B cell (primary cell): ENCODE data around the gene BIRC2. TPM values are rescaled to one million over a fixed set of nuclear protein-coding genes. Genes with fewer than 3 reads are reported as not detected.

Experiments used
- ATAC-seq: fragments of 200-7000 bp; cut with Tn5 transposase; one replicate; pipeline ENCODE4 v1.10.0; 2021; ENCODE audit warnings: low read depth, mild to moderate bottlenecking, moderate number of reproducible peaks, moderate library complexity
- CTCF ChIA-PET: fragments of 350-600 bp; sonication (Branson Sonifier 250); formaldehyde crosslinking; loops from one replicate; lab custom pipeline; 2021; ENCODE audit warnings: antibody characterized with exemption, inconsistent platforms; lab: Charles Lee
- POLR2A ChIA-PET: fragments of 350-600 bp; sonication (Branson Sonifier 250); formaldehyde crosslinking; loops from one replicate; lab custom pipeline; 2021; ENCODE audit warnings: antibody characterized with exemption; lab: Charles Lee
- DNase-seq: peaks from one replicate; pipeline ENCODE4 v3.0.0; 2013
- H2AFZ ChIP-seq: 2 replicates; pipeline ENCODE4 v1.6.1; 2012; ENCODE audit warnings: mild to moderate bottlenecking, low read depth, low read length; ENCODE audit not compliant: insufficient read depth, poor library complexity, severe bottlenecking
- H3K27ac ChIP-seq, 2 donors: 1 replicate in 1 of 2; 2 replicates in 1 of 2; pipeline ENCODE4 v1.5.1; 2012 to 2013; ENCODE audit warnings: low read length in 2 of 2, mild to moderate bottlenecking in 2 of 2, moderate library complexity in 1 of 2
- H3K27me3 ChIP-seq, 4 experiments: fragments of 200-600 bp in 1 of 4; sonication (generic) in 1 of 4; replicated peaks in 1 of 4; 1 replicate in 2 of 4; 2 replicates in 2 of 4; pipeline versions ENCODE4 v1.6.1 to v1.7.0; 2013 to 2016; ENCODE audit warnings: low read length in 3 of 4, mild to moderate bottlenecking in 2 of 4, mixed read lengths in 1 of 4, moderate library complexity in 1 of 4; ENCODE audit not compliant: insufficient read depth in 4 of 4, control insufficient read depth in 3 of 4; ENCODE audit errors: control extremely low read depth in 1 of 4
- H3K36me3 ChIP-seq, 2 experiments: replicated peaks in 1 of 2; 1 replicate in 1 of 2; 2 replicates in 1 of 2; pipeline versions ENCODE4 v1.6.1 to v1.7.1; 2013; ENCODE audit warnings: low read length in 1 of 2; ENCODE audit not compliant: insufficient read depth in 2 of 2, control insufficient read depth in 1 of 2; ENCODE audit errors: control extremely low read depth in 1 of 2, extremely low read depth in 1 of 2
- H3K4me1 ChIP-seq, 2 donors: fragments of 200-600 bp in 1 of 2; sonication (generic) in 1 of 2; 1 replicate in 1 of 2; 2 replicates in 1 of 2; pipeline versions ENCODE4 v1.5.1 to v1.6.1; 2013 to 2017; ENCODE audit warnings: low read length in 2 of 2; ENCODE audit not compliant: control insufficient read depth in 2 of 2, insufficient read depth in 2 of 2
- H3K4me2 ChIP-seq: replicated peaks from 2 replicates; pipeline ENCODE3; 2012; ENCODE audit warnings: mild to moderate bottlenecking, low read depth, low read length; ENCODE audit not compliant: poor library complexity, severe bottlenecking
- H3K4me3 ChIP-seq, 5 experiments: fragments of 200-600 bp in 1 of 5; sonication (generic) in 1 of 5; 1 replicate in 3 of 5; 2 replicates in 2 of 5; pipeline versions ENCODE4 v1.5.1 to v1.7.0; 2011 to 2016; ENCODE audit warnings: low read length in 4 of 5, mild to moderate bottlenecking in 4 of 5, low read depth in 2 of 5, control low read depth in 1 of 5, moderate library complexity in 1 of 5; ENCODE audit not compliant: insufficient read depth in 1 of 5; ENCODE audit errors: control extremely low read depth in 1 of 5, extremely low read depth in 1 of 5
- H3K79me2 ChIP-seq: fragments of 200-600 bp; sonication (generic); one replicate; pipeline ENCODE4 v1.6.0; 2016; ENCODE audit warnings: low read length; ENCODE audit not compliant: control insufficient read depth, insufficient read depth
- H3K9ac ChIP-seq: fragments of 200-600 bp; sonication (generic); 2 replicates; pipeline ENCODE4 v1.6.1; 2017; ENCODE audit warnings: mild to moderate bottlenecking, low read length, moderate library complexity
- H3K9me3 ChIP-seq, 3 donors: one replicate each; pipeline versions ENCODE4 v1.6.1 to v1.7.1; 2013; ENCODE audit warnings: low read length in 2 of 3; ENCODE audit not compliant: control insufficient read depth in 2 of 3, insufficient read depth in 1 of 3; ENCODE audit errors: control extremely low read depth in 1 of 3
- H4K20me1 ChIP-seq: 2 replicates; pipeline ENCODE4 v1.6.0; 2012; ENCODE audit warnings: mild to moderate bottlenecking, low read length; ENCODE audit not compliant: insufficient read depth, control insufficient read depth, poor library complexity, severe bottlenecking
- H3K27ac Mint-ChIP-seq: one replicate; pipeline ENCODE4 v1.8.0; 2021; ENCODE audit warnings: mixed read lengths
- H3K27me3 Mint-ChIP-seq: one replicate; pipeline ENCODE4 v1.8.0; 2021; ENCODE audit warnings: mixed read lengths
- H3K4me1 Mint-ChIP-seq: one replicate; pipeline ENCODE4 v1.8.0; 2021; ENCODE audit warnings: mixed read lengths
- H3K4me3 Mint-ChIP-seq: one replicate; pipeline ENCODE4 v1.8.0; 2021; ENCODE audit warnings: mixed read lengths
- H3K9me3 Mint-ChIP-seq: one replicate; pipeline ENCODE4 v1.8.0; 2022; ENCODE audit warnings: mixed read lengths; ENCODE audit not compliant: insufficient read depth
- CTCF ChIP-seq: fragments of 200-600 bp; IDR thresholded peaks from one replicate; pipeline ENCODE4 v1.8.0; 2022; ENCODE audit warnings: antibody characterized with exemption, mild to moderate bottlenecking
- EZH2 ChIP-seq: IDR thresholded peaks from 2 replicates; pipeline ENCODE4 v1.6.1; 2012; ENCODE audit warnings: borderline replicate concordance, low read depth, mild to moderate bottlenecking, moderate library complexity, low read length; ENCODE audit not compliant: insufficient read depth, poor library complexity, severe bottlenecking
- WGBS: methylation state at CpG from one replicate; pipeline ENCODE4 v1.1.5; 2013; ENCODE audit warnings: missing lambda C conversion rate; ENCODE audit not compliant: insufficient coverage; 5-methylcytosine and 5-hydroxymethylcytosine counted together
- intact Hi-C: fragments of 100-400 bp; cut with micrococcal nuclease; formaldehyde crosslinking; loops from one replicate; pipeline ENCODE4 v1.10.0; 2022
- polyA plus RNA-seq: library from polyadenylated mRNA; depleted of rRNA; stranded (reverse); fragments of >200 nt; gene quantifications from 2 replicates; pipeline ENCODE4 v1.2.3, GENCODE V29; 2012
- total RNA-seq, 2 donors: library from RNA; stranded (reverse); fragments of 120-200 nt in 1 of 2; gene quantifications; 1 replicate in 1 of 2; 2 replicates in 1 of 2; pipeline versions ENCODE4 v1.2.3 to v1.2.4, GENCODE V29; 2013 to 2022

BIRC2 gene
- total and polyA plus RNA-seq, 2 donors (not counting 1 experiment from before 2014, with no cell fraction given) = 20.1 to 51.0 TPM

GRCh38 chr11:102399189-102399588 lies 52.2 kb downstream of the BIRC2 start:
- 80% methylated on average over 1 of the region's 2 CpGs for WGBS
- Histone ChIP-seq H4K20me1 (no peaks in the 10 kb centered on the region), H3K36me3 (peaks cover 12 to 54% of the 10 kb centered on the region in 2 experiments), H3K27ac (no peak overlapping the region), H2AFZ (no peak overlapping the region), H3K79me2 (no peaks in the 10 kb centered on the region), H3K27me3 (no peaks in the 10 kb centered on the region), H3K9ac (no peak overlapping the region), H3K4me1 (no peaks in the 10 kb centered on the region), H3K4me3 (no peak overlapping the region), H3K9me3 (no peaks in the 10 kb centered on the region), H3K4me2 (no peak overlapping the region)
- intact Hi-C loops = no loop called here
- no peak overlapping the region for H3K27ac Mint-ChIP-seq
- ATAC-seq (no peak), DNase-seq (no peak)
- TF ChIP-seq CTCF = no peak
- no peak for TF ChIP-seq EZH2
- ChIA-PET CTCF (interaction anchor here (1.2 to 3.5 kb wide), 5 partner anchors 9 to 213 kb away, joined by 3 to 18 read pairs (median 12); no protein-coding TSS in a partner anchor), POLR2A (no interaction called here)
- peaks cover 20% of the 10 kb centered on the region for H3K4me1 Mint-ChIP-seq
- no peaks in the 10 kb centered on the region for H3K27me3 Mint-ChIP-seq
- H3K4me3 Mint-ChIP-seq = no peak overlapping the region
- no peaks in the 10 kb centered on the region for H3K9me3 Mint-ChIP-seq

GRCh38 chr11:102400603-102401002 lies 53.6 kb downstream of the BIRC2 start:
- ChIA-PET CTCF (interaction anchor here (0.8 to 2.8 kb wide), 5 partner anchors 10 to 212 kb away, joined by 7 to 18 read pairs (median 8); no protein-coding TSS in a partner anchor), POLR2A (no interaction called here)
- no peak for ATAC-seq
- Histone ChIP-seq H2AFZ (no peak overlapping the region), H3K27me3 (no peaks in the 10 kb centered on the region), H3K4me2 (no peak overlapping the region), H3K9me3 (no peaks in the 10 kb centered on the region), H3K4me3 (no peak overlapping the region), H3K79me2 (peaks cover 2% of the 10 kb centered on the region), H3K27ac (no peak overlapping the region), H4K20me1 (no peaks in the 10 kb centered on the region), H3K36me3 (peaks cover 10 to 50% of the 10 kb centered on the region in 2 experiments), H3K9ac (no peak overlapping the region), H3K4me1 (no peaks in the 10 kb centered on the region)
- TF ChIP-seq EZH2 (no peak), CTCF (no peak)
- intact Hi-C loops = no loop called here
- no peak for DNase-seq
- WGBS = no CpG with 5 or more reads among the region's 5 CpGs
- Mint-ChIP-seq H3K27me3 (no peaks in the 10 kb centered on the region), H3K9me3 (no peaks in the 10 kb centered on the region), H3K27ac (no peak overlapping the region), H3K4me3 (no peak overlapping the region), H3K4me1 (peaks cover 22% of the 10 kb centered on the region)
